GOT3 (cell line): ENCODE results near the gene ACTN1.
"Not testable (repeated sequence)": the region's sequence is repeated elsewhere in the genome, so short reads cannot be mapped to it uniquely, and the experiment has no call there.

Experiments used
- DNase-seq: peaks from one replicate; lab custom pipeline; 2025; ENCODE audit warnings: mixed read lengths; lab: John Stamatoyannopoulos, UW

The ACTN1 gene

DNA sequence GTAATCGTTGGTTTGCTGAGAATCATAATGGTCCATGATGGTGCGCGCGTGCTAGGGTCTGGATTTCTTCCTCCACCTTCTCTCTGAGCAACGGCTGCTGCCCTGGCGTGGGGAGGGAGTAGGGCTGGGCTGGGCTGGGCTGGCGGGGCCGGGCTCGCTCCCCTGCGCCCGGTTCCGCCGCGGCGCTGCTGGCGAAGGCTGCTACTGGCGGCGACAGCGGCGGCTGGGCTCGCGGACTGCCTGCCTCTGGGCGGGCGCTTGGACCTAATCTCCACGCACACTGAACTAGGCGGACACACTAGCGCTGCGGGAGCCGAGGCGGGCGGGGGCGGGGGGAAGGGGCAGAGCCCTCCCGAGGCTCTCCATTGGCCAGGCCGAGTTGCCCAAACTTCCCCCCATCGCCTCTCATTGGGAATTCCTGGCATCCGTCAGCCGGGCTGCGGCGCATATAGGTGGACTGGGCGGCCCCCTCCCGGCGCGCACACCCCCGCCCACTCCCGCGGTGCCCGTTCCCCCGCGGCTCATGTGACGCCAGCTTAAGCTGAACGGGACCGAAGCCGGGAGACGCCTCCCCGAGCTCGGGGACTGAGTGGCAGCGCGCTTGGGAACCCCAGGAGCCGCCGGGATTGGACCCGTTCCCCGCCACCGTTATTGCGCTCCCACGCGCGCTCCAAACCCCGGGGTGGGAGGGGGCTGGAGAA lies at the start of gene ACTN1:
Gene ACTN1 (minus strand): TSS at position 282 of the 701 bp plus-strand sequence. CDS start 246 bp downstream, at position 36.
- peak; percentile 65 for DNase-seq

DNA sequence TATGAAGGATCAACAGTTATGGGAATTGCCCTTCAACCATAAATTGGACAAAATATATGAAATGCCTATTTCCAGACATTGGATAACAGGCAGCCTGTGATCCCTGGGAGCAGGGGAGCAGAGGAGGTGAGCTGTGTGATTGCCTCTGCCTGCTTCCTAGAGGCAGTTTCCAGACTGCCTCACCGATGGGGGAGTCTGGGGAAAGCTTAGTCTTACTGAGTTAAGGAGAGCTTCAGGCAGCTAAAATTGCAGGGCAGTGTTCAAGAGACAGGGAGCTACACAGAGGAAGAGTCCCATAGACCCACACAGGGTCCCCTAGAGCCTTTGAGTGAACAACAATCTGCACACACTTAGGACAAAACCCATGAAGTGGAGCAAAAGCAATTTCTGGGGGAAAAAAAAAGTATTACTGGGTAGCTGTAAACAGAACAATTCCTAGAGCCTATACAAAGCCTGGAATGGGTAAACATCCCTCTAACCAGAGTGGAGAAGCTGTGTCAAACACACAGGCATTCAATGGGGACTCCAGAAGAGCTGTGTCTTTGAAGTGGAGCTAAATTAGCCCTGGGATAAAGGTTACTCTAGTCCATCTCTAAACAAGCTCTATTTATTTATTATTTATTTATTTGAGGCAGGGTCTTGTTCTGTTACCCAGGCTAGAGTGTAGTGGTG lies 48.3 kb upstream of the ACTN1 start:
- no peak for DNase-seq

DNA sequence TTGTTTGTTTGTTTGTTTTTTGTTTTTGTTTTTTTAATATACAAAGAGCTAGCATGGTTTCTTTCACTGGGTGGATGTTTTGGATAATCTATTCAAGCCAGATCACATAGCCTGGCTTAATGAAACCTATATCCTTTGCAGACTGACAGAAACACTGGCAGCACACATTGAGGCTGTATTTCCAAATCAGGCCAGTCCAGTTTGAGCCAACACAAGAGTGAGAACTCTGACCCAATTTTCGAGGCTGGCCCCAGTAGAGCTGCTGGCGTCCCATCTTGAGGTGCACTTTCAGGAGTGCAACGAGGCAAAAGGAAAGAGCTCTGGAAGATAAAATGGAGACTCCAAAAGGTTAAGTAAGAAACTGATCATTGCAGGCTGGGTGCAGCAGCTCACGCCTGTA lies 43.9 kb upstream of the ACTN1 start:
- DNase-seq: no peak

DNA sequence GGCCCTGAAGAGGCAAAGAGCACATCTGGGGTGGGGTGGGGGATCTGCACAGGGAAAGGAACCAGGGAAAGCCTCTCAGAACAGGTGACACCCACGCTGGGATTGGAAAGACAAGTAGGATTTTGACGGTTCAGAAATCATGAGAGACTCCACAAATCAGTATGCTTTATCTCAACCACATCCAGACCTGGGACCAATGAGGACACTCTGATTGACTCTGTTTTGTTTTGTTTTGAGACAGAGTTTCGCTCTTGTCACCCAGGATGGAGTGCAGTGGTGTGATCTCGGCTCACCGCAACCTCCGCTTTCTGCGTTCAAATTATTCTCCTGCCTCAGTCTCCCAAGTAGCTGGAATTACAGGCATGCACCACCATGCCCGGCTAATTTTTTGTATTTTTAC lies 43.0 kb upstream of the ACTN1 start:
- not testable (repeated sequence) for DNase-seq

DNA sequence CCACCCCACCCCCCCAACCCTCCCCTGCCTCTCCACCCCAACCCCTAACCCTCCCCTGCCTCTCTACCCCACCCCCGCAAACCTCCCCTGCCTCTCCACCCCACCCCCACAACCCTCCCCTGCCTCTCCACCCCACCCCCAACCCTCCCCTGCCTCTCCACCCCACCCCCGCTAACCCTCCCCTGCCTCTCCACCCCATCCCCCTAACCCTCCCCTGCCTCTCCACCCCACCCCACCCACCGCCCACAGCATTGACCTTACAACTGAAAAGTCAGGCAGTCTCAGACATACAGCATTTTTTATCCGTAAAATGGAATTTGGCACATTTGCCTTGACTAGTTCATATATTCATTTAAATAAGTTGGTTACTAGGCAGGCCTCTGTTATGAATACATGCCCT lies 38.6 kb upstream of the ACTN1 start:
- no peak for DNase-seq

DNA sequence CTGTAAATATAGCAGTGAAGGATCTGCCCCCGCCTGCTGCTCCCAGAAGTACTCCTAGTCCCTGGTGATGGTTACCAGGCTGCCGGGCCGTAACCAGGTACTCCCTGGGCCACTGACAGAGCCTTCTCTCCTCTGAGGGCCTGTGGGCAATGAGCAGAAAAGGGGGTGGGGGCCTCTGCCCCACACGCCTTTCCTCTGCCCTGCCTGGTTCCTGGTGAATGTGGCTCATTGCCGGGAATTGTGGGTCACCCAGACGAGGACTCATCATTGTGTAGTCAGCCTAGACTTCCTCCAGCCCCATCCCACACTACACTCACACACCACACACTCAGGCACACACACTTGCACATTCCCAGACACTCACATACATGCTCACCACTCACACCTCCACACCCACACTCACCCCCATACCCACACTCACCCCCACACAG lies 35.7 kb upstream of the ACTN1 start:
- DNase-seq: no peak

DNA sequence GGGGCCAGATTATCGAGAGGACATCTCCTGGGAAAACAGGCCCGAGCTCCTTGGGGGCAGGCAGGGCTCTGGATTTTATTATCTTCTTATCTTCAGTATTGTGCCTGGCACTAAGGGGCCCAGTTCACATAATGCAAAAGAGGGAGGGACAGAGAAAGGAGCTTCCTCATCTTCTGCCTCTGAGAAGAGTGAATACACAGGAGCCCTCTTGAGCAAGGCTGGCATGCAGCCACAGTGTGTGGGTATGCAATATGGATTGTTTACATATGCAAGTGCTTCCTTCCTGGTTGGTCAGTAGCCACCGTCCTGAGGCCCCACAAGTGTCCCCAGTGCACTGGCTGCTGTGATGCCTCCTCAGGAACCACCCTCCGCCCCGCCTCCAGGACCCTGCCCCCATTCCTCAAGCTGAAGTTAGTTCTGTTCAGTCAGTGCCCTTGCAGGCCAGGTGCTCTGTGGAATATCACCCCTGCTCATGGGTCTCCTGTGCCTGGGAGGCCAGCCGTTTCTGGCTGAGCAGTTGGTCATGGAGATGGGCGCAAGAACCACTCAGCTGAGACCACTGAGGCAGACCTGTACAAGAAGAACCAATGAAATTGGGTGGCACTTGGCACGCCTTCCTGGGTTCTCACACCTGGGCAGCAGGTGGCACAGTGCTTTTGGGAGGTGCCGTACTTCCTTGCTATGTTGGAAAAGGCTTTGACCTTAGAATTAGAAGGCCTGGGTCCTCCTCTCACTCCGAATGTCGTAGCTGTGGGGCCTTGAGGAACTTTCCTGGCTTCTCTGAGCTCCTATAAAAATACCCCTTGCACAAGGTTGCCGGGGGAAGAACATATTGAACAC lies 35.1 kb upstream of the ACTN1 start:
- DNase-seq: no peak

DNA sequence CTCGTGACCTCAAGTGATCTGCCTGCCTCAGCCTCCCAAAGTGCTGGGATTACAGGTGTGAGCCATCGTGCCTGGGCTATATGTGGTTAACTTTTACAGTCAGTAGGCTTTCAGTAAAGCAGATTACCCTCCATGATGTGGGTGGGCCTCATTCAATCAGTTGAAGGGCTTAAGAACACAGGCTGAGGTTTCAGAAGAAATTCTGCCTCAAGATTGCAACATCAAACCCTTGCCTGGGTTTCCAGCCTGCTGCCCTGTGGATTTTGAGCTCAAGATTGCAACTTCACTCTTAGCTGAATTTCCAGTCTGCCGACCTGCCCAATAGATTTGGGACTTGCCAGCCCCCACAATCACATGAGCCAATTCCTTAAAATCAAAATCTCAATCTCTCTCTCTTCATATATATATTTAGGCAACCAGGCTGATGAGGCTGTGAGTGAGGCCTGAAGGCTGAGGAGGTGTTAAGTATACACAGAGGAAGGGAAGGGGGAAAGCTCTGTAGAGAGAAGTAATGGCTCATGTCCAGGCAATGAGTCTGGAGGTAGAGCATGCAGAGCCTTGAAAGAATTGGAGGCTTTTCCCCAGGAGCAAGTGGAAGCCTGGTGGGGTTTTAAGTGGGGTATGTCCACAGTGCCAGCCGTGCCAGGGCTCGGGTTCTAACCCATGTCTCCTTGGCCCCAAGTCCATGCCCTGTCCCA lies 33.3 kb upstream of the ACTN1 start:
- no peak for DNase-seq

DNA sequence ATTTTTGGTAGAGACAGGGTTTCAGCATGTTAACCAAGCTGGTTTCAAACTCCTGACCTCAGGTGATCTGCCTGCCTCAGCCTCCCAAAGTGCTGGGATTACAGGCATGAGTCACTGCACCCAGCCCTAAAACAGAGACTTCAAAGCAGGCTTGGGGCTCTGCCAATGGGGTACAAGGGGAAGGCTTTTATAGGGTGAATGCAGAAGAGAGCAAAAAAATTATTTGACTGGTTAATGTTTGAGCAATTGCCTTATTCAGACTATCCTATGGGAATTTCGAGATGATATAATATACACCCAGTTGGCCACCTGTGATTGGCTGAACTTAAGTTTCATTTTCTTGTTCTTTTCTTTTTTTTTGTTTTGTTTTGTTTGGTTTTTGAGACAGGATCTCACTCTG lies 31.5 kb upstream of the ACTN1 start:
- DNase-seq: no peak

DNA sequence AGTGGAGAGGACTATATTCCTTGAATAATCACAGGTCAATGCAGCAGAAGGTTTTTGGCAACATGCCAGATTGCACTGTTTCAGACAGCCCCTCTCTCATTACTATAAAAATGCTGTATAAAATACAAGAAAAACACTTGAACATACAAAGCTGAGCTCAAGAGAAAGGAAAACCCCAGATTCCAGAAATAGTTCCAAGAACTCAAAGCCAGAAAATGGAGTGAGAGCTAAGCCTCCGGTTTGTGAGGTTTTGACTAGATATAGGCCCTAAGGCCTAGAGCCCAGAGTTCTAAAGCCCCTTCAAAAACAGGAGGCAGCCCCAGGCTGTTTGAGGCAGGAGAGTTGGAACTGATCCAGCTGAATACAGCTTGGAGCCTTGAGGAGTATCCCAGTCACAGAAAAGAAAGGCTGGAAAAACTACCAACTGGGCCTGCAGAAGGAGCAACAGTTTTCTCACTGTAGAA lies 29.4 kb upstream of the ACTN1 start:
- no peak for DNase-seq

DNA sequence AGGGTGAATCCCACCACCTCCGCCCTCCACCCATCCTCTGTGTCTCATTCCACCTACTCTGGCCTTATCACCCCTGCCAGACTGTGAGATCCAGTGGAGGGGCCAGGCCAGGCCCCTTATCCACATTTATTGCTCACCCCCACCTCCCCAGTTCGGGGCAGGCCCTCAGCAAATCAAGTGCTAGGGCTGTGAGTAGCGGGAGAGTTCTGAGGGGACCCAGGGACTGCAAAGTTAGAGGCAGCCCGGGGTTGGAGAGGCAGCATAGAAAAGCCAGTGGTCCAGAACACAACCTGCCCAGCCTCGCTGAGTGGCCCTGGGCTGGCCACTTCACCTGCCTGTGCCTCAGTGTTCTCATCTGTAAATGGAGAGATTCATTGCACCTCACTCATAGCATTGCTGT lies 27.2 kb upstream of the ACTN1 start:
- no peak for DNase-seq

DNA sequence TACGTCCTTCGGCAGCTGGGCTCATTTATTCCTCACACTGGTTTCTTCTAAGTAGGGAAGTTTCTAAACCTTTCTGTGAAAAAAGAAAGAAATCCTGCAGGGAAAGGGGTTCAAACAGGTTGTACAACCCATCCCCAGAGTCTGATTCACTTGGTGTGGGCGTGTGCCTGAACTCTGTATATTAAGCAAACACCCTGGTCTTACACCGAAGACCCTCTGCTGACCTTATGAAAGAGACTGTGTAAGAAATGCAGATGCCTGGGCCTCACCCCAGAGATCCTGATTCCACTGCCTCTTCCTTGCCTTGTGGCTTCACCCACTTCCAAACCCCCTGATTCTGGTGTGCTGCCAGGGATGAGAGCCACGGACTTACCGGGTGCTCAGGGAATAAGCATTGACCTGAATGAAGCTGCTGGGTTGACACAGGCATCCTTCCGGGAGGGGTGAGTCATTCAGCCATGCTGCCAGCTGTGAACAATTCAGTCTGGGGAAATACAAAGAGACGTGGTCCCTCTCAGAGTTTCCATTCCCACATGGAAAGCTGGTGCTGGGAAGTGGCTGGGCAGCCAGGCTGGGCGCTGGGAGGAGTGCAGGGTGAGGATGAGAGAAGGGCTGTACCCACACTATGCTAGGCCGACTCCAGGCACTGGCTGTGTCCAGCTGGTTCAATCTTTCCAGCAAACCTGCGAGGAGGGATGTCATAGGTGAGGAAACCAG lies 26.5 kb upstream of the ACTN1 start:
- DNase-seq: peak; percentile 33

DNA sequence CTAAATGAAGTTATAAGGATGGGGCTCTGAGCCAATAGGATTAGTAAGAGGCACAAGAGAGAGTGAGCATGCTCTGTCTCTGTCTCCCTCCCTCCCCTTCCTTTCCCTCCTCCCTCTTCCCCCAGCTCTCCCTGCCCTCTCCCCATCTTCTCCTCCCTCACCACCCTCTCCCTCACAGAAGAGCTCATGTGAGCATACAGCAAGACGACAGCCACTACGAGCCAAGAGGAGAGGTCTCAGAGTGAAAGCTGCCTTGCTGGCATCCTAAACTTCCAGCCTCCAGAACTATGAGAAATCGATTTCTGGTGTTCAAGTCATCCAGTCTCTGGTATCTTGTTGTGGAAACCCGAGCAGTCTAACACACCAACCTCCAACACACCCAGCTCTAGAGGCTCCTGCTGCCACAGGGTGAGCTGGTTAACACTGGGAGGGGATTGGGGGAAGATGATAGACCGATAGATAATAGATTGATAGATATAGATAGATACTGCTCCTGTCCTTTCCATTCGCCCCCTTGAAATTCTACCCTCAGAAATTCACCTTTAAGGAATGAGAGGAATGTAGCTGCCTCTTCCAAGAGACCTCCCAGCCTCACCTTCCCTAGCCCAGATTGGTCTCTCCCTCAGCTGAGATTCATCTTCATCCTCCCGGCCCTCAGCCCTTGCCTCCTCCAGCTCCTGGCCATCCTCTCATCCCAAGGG lies 25.8 kb upstream of the ACTN1 start:
- DNase-seq: no peak

DNA sequence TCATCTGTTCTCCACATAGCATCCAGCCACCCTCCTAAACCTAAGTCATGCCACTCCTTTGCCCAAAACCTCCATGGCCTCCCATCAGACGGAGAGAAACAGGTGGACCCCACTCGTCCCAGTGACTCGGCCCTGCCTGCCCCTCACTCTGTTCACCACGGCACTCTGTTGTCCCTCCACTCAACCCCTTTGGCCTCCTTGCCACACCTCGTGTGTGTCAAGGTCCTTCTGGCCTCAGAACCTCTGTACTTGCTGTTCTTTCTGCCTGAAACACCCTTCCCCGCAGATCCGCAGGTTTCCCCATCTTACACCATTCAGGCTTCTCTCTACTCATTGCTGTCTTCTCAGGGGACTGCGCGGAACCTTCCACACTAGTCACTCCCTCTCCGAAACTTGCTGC lies 24.5 kb upstream of the ACTN1 start:
- DNase-seq: no peak

DNA sequence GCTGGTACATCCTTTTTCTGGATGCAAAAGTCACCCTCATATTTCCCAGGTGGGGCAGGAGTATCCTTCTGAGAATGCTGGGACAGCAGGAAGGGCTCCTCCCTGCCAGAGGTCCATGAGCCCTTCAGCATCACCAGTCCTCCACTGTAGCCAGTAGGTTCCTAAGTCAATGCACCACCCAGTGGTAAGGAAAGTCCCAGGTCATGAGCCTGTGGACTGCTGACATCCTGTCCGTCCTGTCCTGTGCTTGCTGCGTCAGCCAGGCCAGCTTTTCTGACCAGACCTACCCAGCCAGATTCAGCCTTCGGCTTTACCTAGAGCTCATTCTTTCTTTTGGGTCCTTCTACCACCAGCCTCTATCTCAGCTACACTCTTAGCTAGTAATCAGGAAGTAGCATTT lies 23.0 kb upstream of the ACTN1 start:
- DNase-seq: no peak

DNA sequence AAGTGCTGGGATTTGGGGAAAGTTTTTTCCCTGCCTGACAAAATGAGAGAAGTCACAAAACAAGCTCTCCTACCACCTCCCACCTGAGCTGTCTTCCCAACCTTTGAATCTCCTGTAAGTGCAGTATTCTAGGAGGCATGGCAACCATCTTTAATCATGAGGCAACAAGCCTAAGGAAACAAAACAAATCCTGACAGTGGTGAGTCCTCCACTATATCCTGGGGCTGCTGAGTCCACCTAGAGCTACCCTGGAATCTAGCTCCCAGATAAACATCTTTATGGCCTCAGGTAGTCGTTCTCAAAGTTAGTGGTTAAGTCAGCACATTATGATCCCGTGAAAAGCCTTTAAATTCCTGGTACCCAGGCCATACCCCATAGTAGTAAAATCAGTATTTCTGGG lies 22.3 kb upstream of the ACTN1 start:
- no peak for DNase-seq

DNA sequence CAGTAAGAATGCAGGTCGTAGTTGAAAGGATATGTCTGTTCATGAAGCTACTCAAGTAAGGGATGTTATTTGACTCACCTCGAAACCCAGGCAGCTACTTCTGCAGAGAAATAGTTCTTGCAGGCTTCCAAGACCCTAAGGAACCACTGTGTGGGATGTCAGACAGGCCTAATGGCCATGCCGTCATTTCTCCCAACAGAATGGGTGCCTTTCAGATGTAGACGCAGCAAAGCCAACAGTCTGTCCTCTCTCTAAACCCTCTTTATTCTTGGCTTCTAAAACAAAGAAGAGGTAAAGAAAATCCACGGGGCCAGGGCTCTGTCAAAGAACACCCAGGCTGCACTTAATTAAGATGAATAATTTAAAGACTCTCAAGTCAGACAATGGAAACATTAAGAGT lies 19.0 kb upstream of the ACTN1 start:
- no peak for DNase-seq

DNA sequence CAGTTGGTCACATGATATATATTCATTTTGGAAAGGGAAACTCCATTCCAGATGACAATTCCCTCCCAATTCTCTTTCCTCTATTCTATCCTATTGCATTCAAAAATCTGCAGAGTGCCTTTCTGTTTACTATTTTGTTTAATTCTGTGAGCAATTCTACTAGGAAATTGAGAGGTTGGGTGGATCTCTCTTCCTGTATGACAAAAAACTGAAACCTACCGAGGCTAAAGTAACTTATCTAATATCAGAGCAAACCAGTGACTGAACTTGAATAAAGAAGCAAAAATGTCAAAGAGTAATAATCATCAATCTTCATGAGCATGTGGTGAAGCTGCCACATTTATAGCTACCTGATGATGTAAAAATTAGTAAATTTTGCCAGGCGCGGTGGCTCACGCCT lies 16.6 kb upstream of the ACTN1 start:
- no peak for DNase-seq

DNA sequence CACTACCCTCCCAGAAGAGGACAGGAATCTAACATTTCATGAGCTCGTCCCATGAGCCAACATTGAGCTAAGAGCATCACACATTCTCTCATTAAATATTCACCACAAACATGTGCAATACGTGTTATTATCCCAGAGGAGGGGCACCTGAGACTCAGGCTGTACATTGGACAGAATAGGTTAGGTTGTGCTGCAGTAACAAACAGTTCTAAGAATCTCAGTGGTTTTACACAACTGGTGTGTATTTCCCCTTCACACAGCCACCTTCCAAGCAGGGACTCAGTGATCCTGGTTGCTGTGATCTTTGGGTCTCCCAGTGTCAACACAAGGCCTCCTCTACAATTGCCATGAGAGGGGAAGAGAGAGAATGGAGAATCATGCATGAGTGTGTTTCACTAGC lies 15.0 kb upstream of the ACTN1 start:
- DNase-seq: no peak

DNA sequence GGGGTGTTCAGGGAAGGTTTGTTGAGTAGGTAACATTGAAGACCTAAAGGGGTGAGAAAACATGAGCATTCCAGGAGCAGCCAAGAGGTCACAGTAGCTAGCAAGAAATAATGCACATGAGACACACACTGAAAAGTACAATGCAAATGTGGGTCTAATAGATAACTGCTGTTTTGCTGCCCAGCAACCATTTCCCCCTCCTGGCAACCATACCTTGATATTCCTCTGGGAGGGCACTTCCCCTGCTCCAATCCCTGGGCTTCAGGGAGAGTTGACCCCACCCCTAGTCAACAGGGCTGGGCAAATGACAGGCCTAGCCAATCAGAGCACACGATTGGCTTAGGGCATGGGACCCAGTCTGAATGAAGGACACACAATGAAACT lies 8.5 kb upstream of the ACTN1 start:
- DNase-seq: no peak
